Stimulated activated naive CD4-positive, alpha-beta T cell (primary cell): ENCODE data around the gene EHD2.
"Not testable (repeated sequence)": the region's sequence is repeated elsewhere in the genome, so short reads cannot be mapped to it uniquely, and the experiment has no call there.

Experiments used
- DNase-seq, 6 experiments: peaks; one replicate each; lab custom pipeline; 2025; lab: John Stamatoyannopoulos, UW

EHD2 gene

GRCh38 chr19:47714855-47715254 is 1.6 kb downstream of the EHD2 start:
- not testable (repeated sequence) for DNase-seq

- DNase-seq: no peak
These were observed 3.2 kb downstream of the EHD2 start for GRCh38 chr19:47716270-47716937.

DNA sequence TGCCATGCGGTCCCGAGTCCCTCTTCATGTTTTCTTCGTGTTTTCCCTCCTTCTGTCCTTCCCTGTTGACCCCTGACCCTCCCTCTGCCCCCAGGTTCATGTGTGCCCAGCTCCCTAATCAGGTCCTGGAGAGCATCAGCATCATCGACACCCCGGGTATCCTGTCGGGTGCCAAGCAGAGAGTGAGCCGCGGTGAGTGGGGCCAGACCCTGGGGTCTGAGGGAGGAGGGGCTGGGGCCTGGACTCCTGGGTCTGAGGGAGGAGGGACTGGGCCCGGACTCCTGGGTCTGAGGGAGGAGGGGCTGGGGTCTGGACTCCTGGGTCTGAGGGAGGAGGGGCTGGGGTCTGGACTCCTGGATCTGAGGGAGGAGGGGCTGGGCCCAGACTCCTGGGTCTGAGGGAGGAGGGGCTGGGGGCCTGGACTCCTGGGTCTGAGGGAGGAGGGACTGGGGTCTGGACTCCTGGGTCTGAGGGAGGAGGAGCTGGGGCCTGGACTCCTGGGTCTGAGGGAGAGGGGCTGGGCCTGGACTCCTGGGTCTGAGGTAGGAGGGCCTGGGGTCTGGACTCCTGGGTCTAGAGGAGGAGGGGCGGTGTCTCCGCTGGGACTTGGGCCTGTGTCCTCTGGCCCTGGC is 5.3 kb downstream of the EHD2 start:
- not testable (repeated sequence) for DNase-seq

GRCh38 chr19:47719047-47719859 is 6.0 kb downstream of the EHD2 start:
- no peak for DNase-seq

GRCh38 chr19:47720669-47721422 is 7.6 kb downstream of the EHD2 start:
- no peak for DNase-seq

DNA sequence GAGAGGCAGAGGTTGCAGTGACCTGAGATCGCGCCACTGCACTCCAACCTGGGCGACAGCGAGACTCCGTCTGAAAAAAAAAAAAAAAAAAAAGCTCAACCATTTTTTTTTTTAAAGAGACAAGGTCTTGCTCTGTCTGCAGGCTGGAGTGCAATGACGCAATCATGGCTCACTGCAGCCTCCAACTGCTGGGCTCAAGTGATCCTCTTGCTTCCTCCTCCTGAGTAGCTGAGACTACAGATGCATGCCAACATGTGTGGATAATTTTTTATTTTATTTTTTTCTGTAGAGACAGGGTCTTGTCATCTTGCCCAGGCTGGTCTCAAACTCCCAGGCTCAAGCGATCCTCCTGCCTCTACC is 10.3 kb downstream of the EHD2 start:
- DNase-seq: no peak

DNA sequence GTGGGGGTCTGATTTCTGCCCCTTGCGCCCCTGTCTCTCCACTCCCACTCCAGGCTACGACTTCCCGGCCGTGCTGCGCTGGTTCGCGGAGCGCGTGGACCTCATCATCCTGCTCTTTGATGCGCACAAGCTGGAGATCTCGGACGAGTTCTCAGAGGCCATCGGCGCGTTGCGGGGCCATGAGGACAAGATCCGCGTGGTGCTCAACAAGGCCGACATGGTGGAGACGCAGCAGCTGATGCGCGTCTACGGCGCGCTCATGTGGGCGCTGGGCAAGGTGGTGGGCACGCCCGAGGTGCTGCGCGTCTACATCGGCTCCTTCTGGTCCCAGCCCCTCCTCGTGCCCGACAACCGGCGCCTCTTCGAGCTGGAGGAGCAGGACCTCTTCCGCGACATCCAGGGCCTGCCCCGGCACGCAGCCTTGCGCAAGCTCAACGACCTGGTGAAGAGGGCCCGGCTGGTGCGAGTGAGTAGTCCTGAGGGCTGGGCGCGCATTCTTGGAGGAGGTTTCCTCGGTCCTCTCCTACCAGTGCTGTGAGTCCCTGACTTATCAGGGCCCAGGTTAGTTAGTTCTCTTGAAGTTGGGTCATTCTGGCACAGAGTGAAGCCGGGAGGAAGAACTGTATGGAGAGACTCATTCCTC is 12.7 kb downstream of the EHD2 start:
- DNase-seq: no peak

DNA sequence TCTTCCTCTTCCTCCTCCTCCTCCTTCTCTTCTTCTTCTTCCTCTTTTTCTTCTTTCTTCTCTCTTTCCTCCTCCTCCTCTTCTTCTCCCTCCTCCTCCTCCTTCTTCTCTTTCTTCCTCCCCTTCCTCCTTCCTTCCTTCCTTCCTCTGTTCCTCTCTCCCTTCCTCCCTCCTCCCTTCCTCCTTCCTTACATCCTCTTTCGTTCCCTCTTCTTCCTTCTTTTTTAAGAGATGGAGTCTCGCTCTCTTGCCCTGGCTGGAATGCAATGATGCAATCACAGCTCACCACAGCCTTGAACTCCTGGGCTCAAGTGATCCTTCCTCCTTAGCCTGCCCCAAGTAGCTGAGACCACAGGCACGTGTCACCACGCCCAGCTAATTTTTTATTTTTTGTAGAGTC is 13.2 kb downstream of the EHD2 start:
- DNase-seq: no peak

- DNase-seq: not testable (repeated sequence)
These were observed 15.1 kb downstream of the EHD2 start for GRCh38 chr19:47728295-47728694.

DNA sequence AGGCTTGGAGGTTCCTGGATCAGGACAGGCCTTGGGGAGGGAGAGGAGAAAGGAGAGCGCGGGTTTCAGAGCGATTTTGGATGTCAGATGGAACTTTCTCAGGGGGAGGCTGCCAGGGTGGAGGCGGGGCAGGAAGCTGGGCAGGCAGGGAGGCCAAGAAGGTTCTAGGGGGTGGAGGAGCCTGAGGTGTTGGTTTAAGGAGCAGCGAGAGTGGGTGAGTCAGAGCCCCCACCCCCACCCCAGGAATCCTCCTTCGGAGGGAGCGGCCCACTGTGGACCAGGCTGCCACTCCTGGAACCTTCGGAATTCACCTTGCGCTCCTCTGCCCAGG is 16.2 kb downstream of the EHD2 start:
- no peak for DNase-seq

DNA sequence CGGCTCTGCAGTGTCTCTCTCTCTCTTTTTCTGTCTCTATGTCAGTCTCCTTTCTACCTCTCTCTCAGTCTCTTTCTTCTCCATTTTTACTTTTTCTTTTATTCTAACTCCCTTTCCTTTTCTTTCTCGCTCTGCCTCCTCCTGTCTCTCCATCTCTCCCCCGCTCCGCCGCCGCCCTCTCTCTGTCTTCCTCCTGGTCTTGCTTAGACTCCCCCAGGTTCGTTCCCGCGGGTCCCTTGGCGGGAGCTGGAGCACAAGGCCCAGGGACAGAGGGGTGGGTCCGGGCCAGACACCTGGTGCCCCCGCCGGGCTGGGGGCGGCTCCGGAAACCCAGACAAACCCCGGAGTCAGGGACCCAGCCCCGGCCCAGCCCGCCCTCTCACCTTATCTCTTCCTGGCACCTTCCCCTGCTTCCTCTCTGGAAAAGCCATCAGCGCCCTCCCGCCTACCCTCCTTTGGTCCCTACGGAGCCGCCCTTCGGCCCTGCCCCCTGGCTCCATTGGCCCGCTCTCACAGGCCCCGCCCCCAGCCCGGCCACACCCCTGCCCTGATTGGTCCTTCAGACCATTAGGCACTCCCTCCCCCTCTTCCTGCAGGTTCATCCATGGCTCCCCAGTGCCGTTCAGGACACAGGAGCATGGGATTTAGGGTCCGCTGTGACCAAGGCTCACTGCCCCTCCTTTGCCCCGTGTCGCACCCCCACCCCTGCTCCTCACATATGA is 16.7 kb downstream of the EHD2 start:
- peak in 2 of 6 experiments; percentile 11 to 19 for DNase-seq

DNA sequence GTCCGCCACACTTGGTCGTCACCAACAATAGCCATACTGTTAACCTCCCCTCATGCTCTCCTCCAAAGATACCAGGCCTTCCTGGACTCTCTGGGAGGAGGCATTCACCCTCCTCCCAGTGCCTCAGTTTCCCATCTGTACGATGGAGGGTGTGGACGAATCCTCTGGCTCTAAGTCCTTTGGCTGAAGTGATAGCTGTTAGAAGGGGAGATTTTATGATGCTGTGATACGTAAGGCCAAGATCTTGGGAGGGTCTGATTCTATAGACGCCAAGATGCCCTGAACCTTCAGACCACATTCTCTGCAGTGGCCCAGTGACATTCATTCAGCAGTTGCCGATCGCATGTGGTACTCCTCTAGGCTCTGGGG is 17.3 kb downstream of the EHD2 start:
- DNase-seq: no peak

GRCh38 chr19:47730910-47731309 is 17.7 kb downstream of the EHD2 start:
- DNase-seq: no peak

- no peak for DNase-seq
These were observed 21.9 kb downstream of the EHD2 start for GRCh38 chr19:47735131-47735530.

DNA sequence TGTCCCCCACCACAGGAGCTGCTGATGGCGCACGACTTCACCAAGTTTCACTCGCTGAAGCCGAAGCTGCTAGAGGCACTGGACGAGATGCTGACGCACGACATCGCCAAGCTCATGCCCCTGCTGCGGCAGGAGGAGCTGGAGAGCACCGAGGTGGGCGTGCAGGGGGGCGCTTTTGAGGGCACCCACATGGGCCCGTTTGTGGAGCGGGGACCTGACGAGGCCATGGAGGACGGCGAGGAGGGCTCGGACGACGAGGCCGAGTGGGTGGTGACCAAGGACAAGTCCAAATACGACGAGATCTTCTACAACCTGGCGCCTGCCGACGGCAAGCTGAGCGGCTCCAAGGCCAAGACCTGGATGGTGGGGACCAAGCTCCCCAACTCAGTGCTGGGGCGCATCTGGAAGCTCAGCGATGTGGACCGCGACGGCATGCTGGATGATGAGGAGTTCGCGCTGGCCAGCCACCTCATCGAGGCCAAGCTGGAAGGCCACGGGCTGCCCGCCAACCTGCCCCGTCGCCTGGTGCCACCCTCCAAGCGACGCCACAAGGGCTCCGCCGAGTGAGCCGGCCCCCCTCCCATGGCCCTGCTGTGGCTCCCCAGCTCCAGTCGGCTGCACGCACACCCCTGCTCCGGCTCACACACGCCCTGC is 27.8 kb downstream of the EHD2 start:
- DNase-seq: no peak

- no peak for DNase-seq
These were observed 28.4 kb downstream of the EHD2 start for GRCh38 chr19:47741544-47742140.

- DNase-seq: no peak
These were observed 29.4 kb downstream of the EHD2 start for GRCh38 chr19:47742634-47743033.

DNA sequence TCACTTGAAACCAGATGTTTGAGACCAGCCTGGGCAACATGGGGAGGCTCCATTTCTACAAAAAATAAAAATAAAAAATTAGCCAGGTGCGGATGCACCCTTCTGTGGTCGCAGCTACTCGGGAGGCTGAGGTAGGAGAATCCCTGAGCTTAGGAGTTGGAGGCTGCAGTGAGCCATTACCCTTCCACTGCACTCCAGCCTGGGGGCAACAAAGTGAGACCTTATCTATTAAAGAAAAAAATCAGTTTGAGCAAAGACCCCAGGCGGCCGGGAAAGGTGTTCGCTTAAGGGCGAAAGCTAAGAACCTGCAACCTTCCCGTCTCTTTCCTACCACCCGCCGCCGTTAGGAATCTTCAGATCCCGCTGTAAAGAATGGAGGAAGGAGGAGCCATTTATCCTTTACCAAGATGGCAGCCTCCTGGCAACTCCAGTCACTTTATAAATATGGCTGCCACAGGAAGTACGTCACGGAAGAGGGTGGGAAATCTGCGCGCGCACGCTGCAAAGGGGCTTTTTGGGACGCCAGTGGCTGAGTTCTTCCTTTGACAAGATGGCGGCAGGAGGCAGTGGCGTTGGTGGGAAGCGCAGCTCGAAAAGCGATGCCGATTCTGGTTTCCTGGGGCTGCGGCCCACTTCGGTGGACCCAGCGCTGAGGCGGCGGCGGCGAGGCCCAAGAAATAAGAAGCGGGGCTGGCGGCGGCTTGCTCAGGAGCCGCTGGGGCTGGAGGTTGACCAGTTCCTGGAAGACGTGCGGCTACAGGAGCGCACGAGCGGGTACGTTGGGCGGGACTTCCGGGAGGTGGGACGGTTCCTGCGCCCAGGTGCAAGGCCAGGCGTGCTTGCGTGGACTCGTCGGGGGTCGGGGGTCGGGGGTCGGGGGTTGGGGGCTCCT is 32.0 kb downstream of the EHD2 start, which contains the start of gene NOP53:
Gene NOP53, plus strand, starts transcription at position 537 of the 892 bp plus-strand sequence. Its CDS starts 14 bp downstream, at position 551.
- peak; percentile 93 to 98 (median 96) for DNase-seq

GRCh38 chr19:47746129-47746528 is 32.9 kb downstream of the EHD2 start:
- not testable (repeated sequence) for DNase-seq
